Naive thymus-derived CD8-positive, alpha-beta T cell (primary cell): ENCODE measurements around the gene CTNNBL1. TPM values are rescaled to one million over a fixed set of nuclear protein-coding genes. Genes with fewer than 3 reads are reported as not detected.

ENCODE experiments used
- polyA plus RNA-seq, 3 donors: library from polyadenylated mRNA; unstranded; fragments of 300-500 nt; fragmentation: Illumina TruSeq; gene quantifications; one replicate each; pipeline ENCODE4 v1.2.3, GENCODE V29; 2021
- total RNA-seq, 8 experiments: library from RNA in 2 of 8; stranded (reverse) in 2 of 8; gene quantifications; one replicate each; pipeline ENCODE4 v1.2.3 and lab custom pipeline; 2021 to 2026

Gene CTNNBL1
- total and polyA plus RNA-seq, 5 experiments from 2014 or later = 46.9 to 95.8 (median 85.1) TPM

Other genes starting within 250 kb of the CTNNBL1 start
- not detected for gene NNAT, start 172.8 kb upstream of the CTNNBL1 start, total RNA-seq
- gene NNAT, start 172.8 kb upstream of the CTNNBL1 start, polyA plus RNA-seq = under 1 TPM in 1 of 3 donors, not detected in 2; 0.13 TPM
- gene BLCAP, start 166.2 kb upstream of the CTNNBL1 start, total RNA-seq = 10 to 100 TPM; 88.0 to 99.5 TPM
- 10 to 100 TPM; 86.6 to 94.7 (median 91.8) TPM for gene BLCAP, start 166.2 kb upstream of the CTNNBL1 start, polyA plus RNA-seq
- not detected for gene VSTM2L, start 209.1 kb downstream of the CTNNBL1 start, total RNA-seq
- gene VSTM2L, start 209.1 kb downstream of the CTNNBL1 start, polyA plus RNA-seq = not detected